LHCN-M2 (cell line): Measurements from ENCODE around the gene PREX1. TPM values are rescaled to one million over a fixed set of nuclear protein-coding genes. Genes with fewer than 3 reads are reported as not detected.
"Not testable (repeated sequence)": the region's sequence is repeated elsewhere in the genome, so short reads cannot be mapped to it uniquely, and the experiment has no call there.

Source experiments
- DNase-seq: peaks from one replicate; pipeline ENCODE4 v3.0.0-alpha.2; 2012; ENCODE audit warnings: low read depth
- total RNA-seq: library from RNA; depleted of rRNA; stranded (reverse); fragments of >200 nt; gene quantifications from 2 replicates; pipeline ENCODE4 v1.2.3, GENCODE V29; 2014

The PREX1 gene
- total RNA-seq, 1 experiment from 2014 or later, result 28.7 TPM

GRCh38 chr20:48826883-48827771, 672 bp downstream of the PREX1 start:
- DNase-seq, result peak; percentile 22

- not testable (repeated sequence) for DNase-seq
Measured at GRCh38 chr20:48826480-48826879, 1.3 kb downstream of the PREX1 start.

GRCh38 chr20:48826069-48826468, 1.7 kb downstream of the PREX1 start:
- no peak for DNase-seq

- no peak for DNase-seq
Measured at GRCh38 chr20:48825566-48825920, 2.3 kb downstream of the PREX1 start.

- DNase-seq, result no peak
Measured at GRCh38 chr20:48824830-48825565, 2.8 kb downstream of the PREX1 start.

- DNase-seq, result peak; percentile 96
Measured at GRCh38 chr20:48823960-48824498, 3.8 kb downstream of the PREX1 start.

GRCh38 chr20:48823476-48823875, 4.3 kb downstream of the PREX1 start:
- no peak for DNase-seq

GRCh38 chr20:48822879-48823385, 4.9 kb downstream of the PREX1 start:
- DNase-seq, result no peak

GRCh38 chr20:48822178-48822577, 5.6 kb downstream of the PREX1 start:
- no peak for DNase-seq

- DNase-seq, result no peak
Measured at GRCh38 chr20:48821261-48821920, 6.4 kb downstream of the PREX1 start.

GRCh38 chr20:48820649-48820973, 7.2 kb downstream of the PREX1 start:
- DNase-seq, result no peak

GRCh38 chr20:48819821-48820648, 7.8 kb downstream of the PREX1 start:
- DNase-seq, result no peak

- DNase-seq, result no peak
Measured at GRCh38 chr20:48819089-48819488, 8.7 kb downstream of the PREX1 start.

GRCh38 chr20:48818481-48818987, 9.3 kb downstream of the PREX1 start:
- DNase-seq, result no peak

GRCh38 chr20:48818031-48818370, 9.8 kb downstream of the PREX1 start:
- no peak for DNase-seq

GRCh38 chr20:48817367-48818030, 10.3 kb downstream of the PREX1 start:
- DNase-seq, result no peak

- no peak for DNase-seq
Measured at GRCh38 chr20:48816282-48817205, 11.3 kb downstream of the PREX1 start.

GRCh38 chr20:48815537-48815936, 12.3 kb downstream of the PREX1 start:
- no peak for DNase-seq

- no peak for DNase-seq
Measured at GRCh38 chr20:48814633-48815032, 13.2 kb downstream of the PREX1 start.
